Measurements from ENCODE around the gene RNF157. TPM values are rescaled to one million over a fixed set of nuclear protein-coding genes. Genes with fewer than 3 reads are reported as not detected.

The RNF157 gene
- total and polyA plus RNA-seq, 9 of the 15 experiments (the other 6 are each of a cell fraction or from before 2014, with no cell fraction given) = 8.1 to 31.7 (median 20.8) TPM

GRCh38 chr17:76196675-76197074, 43.6 kb downstream of the RNF157 start:
- Histone ChIP-seq H3K4me3 (no peak overlapping the region), H3K27me3 (ENCODE audit: control insufficient read depth in 2 of 2, insufficient read depth in 2 of 2, low read length in 2 of 2) (no peaks in the 10 kb centered on the region), H3K9me3 (replicated peaks; ENCODE audit: control insufficient read depth, insufficient read depth, low read depth, low read length) (no peaks in the 10 kb centered on the region), H3K79me2 (ENCODE audit: control insufficient read depth, insufficient read depth, low read length) (peaks cover 35% of the 10 kb centered on the region), H2AFZ (ENCODE audit: low read depth, low read length) (no peak overlapping the region), H3K4me1 (replicated peaks in 1 of 2; ENCODE audit: control insufficient read depth in 2 of 2, insufficient read depth in 2 of 2, low read length in 2 of 2) (peaks cover 37 to 55% of the 10 kb centered on the region in 2 experiments), H3K27ac (ENCODE audit: extremely low read depth, low read depth, low read length) (peak overlapping the region; percentile 34; the same call in 2 of the 3 replicates), H3K9ac (ENCODE audit: insufficient read depth in 1 of 2, low read depth in 2 of 2, low read length in 2 of 2) (peak overlapping the region in 1 of 2 experiments; percentile 32; a peak in 1 of 4 replicates), H3K4me2 (ENCODE audit: insufficient read depth, low read length) (no peak overlapping the region), H4K20me1 (replicated peaks; ENCODE audit: control insufficient read depth, insufficient read depth, low read length) (no peaks in the 10 kb centered on the region), H3K9me1 (ENCODE audit: control insufficient read depth, insufficient read depth, low read length) (no peaks in the 10 kb centered on the region), H3K36me3 (ENCODE audit: control insufficient read depth, insufficient read depth, low read length) (peaks cover 41% of the 10 kb centered on the region; the same call in 2 of the 3 replicates)
- POLR2A ChIA-PET = interaction anchor here (1.1 to 1.9 kb wide), 6 partner anchors 8 to 143 kb away, joined by 3 to 7 read pairs (median 5); no protein-coding TSS in a partner anchor
- in situ Hi-C loops (cut with MboI) (loop anchor here (5.0 kb wide), 1 partner anchor 66 kb away; no protein-coding TSS in a partner anchor), intact Hi-C loops (cut with micrococcal nuclease) (loop anchor here (5.0 kb wide), 1 partner anchor 71 kb away; the partner anchor contains the start of gene UBALD2)
- BruUV-seq (replicated peaks) = no TSS peak
- CTCF ChIA-PET (ENCODE audit: low intra/inter-chr PET ratio) = no interaction called here
- no peak for ATAC-seq
- no peak for DNase-seq (ENCODE audit: extremely low read depth in 1 of 4, low spot score in 3 of 4)
- TF ChIP-seq KDM4B (IDR thresholded peaks at IDR 0.05; ENCODE audit: borderline replicate concordance in 2 of 2, low read depth in 1 of 2) = no peak
- TF ChIP-seq, protein P1, sequence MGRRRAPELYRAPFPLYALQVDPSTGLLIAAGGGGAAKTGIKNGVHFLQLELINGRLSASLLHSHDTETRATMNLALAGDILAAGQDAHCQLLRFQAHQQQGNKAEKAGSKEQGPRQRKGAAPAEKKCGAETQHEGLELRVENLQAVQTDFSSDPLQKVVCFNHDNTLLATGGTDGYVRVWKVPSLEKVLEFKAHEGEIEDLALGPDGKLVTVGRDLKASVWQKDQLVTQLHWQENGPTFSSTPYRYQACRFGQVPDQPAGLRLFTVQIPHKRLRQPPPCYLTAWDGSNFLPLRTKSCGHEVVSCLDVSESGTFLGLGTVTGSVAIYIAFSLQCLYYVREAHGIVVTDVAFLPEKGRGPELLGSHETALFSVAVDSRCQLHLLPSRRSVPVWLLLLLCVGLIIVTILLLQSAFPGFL (CRISPR knock-in tag; IDR thresholded peaks at IDR 0.05) = no peak
- TF ChIP-seq, protein P2, sequence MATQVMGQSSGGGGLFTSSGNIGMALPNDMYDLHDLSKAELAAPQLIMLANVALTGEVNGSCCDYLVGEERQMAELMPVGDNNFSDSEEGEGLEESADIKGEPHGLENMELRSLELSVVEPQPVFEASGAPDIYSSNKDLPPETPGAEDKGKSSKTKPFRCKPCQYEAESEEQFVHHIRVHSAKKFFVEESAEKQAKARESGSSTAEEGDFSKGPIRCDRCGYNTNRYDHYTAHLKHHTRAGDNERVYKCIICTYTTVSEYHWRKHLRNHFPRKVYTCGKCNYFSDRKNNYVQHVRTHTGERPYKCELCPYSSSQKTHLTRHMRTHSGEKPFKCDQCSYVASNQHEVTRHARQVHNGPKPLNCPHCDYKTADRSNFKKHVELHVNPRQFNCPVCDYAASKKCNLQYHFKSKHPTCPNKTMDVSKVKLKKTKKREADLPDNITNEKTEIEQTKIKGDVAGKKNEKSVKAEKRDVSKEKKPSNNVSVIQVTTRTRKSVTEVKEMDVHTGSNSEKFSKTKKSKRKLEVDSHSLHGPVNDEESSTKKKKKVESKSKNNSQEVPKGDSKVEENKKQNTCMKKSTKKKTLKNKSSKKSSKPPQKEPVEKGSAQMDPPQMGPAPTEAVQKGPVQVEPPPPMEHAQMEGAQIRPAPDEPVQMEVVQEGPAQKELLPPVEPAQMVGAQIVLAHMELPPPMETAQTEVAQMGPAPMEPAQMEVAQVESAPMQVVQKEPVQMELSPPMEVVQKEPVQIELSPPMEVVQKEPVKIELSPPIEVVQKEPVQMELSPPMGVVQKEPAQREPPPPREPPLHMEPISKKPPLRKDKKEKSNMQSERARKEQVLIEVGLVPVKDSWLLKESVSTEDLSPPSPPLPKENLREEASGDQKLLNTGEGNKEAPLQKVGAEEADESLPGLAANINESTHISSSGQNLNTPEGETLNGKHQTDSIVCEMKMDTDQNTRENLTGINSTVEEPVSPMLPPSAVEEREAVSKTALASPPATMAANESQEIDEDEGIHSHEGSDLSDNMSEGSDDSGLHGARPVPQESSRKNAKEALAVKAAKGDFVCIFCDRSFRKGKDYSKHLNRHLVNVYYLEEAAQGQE (IDR thresholded peaks at IDR 0.05; ENCODE audit: borderline replicate concordance) = no peak
- TF ChIP-seq, protein P2 (CRISPR knock-in tag; IDR thresholded peaks at IDR 0.05; ENCODE audit: low read depth) = no peak
- no peak for TF ChIP-seq HDGF (IDR thresholded peaks at IDR 0.05)
- peak; percentile 82 for TF ChIP-seq PKNOX1 (IDR thresholded peaks at IDR 0.05)
- WGBS (ENCODE audit: insufficient coverage, low coverage, missing lambda C conversion rate) = 38% methylated on average over 3 of the region's 3 CpGs
- FAIRE-seq = no peak
